ENCODE results near the gene DNAH10.

DNAH10 gene

GRCh38 chr12:123846340-123846739 is 84.2 kb downstream of the DNAH10 start:
- DNase-seq, result no peak

- DNase-seq, result no peak
These were observed 84.9 kb downstream of the DNAH10 start for GRCh38 chr12:123847019-123847418.

- no peak for DNase-seq
These were observed 85.8 kb downstream of the DNAH10 start for GRCh38 chr12:123847876-123848275.

- DNase-seq, result no peak
These were observed 87.4 kb downstream of the DNAH10 start for GRCh38 chr12:123849517-123849916.

- no peak for DNase-seq
These were observed 88.4 kb downstream of the DNAH10 start for GRCh38 chr12:123850246-123851134.

- no peak for DNase-seq
These were observed 91.4 kb downstream of the DNAH10 start for GRCh38 chr12:123853396-123854070.

GRCh38 chr12:123854232-123854631 is 92.1 kb downstream of the DNAH10 start:
- DNase-seq, result no peak

GRCh38 chr12:123854918-123855317 is 92.8 kb downstream of the DNAH10 start:
- no peak for DNase-seq

GRCh38 chr12:123856681-123857080 is 94.6 kb downstream of the DNAH10 start:
- DNase-seq, result no peak

GRCh38 chr12:123858176-123858575 is 96.1 kb downstream of the DNAH10 start:
- DNase-seq, result no peak

GRCh38 chr12:123859035-123859434 is 96.9 kb downstream of the DNAH10 start:
- no peak for DNase-seq

GRCh38 chr12:123860377-123860776 is 98.3 kb downstream of the DNAH10 start:
- no peak for DNase-seq

- no peak for DNase-seq
These were observed 99.3 kb downstream of the DNAH10 start for GRCh38 chr12:123861392-123861791.

GRCh38 chr12:123867141-123867540 is 105.0 kb downstream of the DNAH10 start:
- DNase-seq, result no peak

- no peak for DNase-seq
These were observed 106.7 kb downstream of the DNAH10 start for GRCh38 chr12:123868791-123869190.

- DNase-seq, result no peak
These were observed 111.7 kb downstream of the DNAH10 start for GRCh38 chr12:123873793-123874192.

- DNase-seq, result no peak
These were observed 115.9 kb downstream of the DNAH10 start for GRCh38 chr12:123877968-123878367.

- no peak for DNase-seq
These were observed 117.0 kb downstream of the DNAH10 start for GRCh38 chr12:123879101-123879500.

GRCh38 chr12:123879691-123880090 is 117.6 kb downstream of the DNAH10 start:
- DNase-seq, result no peak

- no peak for DNase-seq
These were observed 120.1 kb downstream of the DNAH10 start for GRCh38 chr12:123882161-123882705.

GRCh38 chr12:123886258-123886657 is 124.2 kb downstream of the DNAH10 start:
- no peak for DNase-seq

- DNase-seq, result no peak
These were observed 125.0 kb downstream of the DNAH10 start for GRCh38 chr12:123886931-123887582.

GRCh38 chr12:123888989-123889388 is 126.9 kb downstream of the DNAH10 start:
- no peak for DNase-seq
